Medulla oblongata (tissue), 1 donor: ENCODE data around the gene BTG4.

Experiments
- DNase-seq: peaks from one replicate; pipeline ENCODE4 v3.0.0-alpha.2; 2015; ENCODE audit errors: extremely low spot score

Gene BTG4

DNA sequence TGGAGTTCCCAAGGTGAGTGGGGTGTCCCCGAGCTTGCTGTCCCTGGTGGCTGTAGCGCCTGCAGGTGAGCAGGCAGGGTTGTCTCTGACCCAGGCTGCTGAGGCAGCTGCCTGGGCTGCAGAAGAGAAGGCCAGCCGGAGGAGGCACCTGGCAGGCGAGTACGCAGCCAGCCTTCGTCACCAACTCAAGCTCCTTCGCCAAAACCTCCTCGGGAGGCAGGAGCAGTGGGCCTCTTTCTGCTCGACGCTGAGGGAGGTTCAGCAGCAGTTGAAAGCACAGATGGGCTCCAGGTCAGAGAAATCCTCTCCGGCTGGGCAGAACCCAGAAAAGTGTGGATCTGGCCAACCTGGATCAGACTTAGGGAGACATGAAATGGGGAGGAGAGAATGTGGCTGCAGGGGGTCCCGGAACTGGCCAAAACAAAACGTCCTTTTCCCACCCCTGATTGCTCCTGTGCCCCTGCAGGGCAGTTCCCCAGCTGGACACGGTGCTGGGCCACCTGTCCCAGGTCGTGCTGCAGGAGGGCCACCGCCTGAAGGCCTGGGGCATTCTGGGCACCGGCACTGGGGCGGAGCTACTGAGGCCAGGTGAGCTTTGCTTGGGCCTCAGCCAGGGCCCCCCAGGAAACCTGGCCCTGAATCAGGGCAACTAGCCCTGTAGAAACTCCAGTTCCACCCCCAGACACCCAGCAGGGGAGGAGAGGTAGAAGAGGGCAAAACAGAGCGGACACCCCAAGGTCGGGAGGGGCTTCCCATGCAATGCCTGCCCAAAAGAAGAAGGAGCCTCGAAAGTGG, 56.7 kb downstream of the BTG4 start:
- DNase-seq: no peak

DNA sequence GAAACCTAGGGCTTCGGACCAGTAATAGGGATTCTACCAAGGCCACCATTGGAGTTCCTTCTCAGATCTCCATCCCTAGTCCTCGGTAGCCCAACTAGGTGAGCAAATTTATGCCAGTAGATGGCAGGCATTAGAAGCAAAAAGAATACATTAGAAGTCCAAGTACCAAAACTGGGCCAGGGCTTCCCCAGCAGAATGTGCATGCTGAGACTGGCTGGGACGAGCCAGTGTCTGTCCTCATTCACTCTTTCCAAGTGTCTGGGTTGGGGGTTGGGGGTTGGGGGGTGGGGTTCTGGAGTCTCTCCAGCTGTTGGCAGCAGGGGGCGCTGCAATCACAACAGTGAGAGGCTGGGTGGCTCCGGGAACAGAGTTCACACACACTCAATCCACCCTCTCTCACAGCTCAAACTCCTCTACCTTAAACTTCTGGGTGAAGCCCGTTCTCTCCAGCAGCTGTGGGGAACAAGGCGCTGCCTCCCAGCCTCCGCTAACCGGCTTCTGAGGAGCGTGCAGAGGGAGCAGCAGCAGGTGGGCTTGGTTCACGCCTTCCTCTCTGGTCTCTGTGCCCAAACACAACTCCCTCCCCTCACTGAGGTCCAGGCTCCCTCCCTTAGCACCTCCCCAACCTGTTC, 57.5 kb downstream of the BTG4 start:
- peak; percentile 75 for DNase-seq

DNA sequence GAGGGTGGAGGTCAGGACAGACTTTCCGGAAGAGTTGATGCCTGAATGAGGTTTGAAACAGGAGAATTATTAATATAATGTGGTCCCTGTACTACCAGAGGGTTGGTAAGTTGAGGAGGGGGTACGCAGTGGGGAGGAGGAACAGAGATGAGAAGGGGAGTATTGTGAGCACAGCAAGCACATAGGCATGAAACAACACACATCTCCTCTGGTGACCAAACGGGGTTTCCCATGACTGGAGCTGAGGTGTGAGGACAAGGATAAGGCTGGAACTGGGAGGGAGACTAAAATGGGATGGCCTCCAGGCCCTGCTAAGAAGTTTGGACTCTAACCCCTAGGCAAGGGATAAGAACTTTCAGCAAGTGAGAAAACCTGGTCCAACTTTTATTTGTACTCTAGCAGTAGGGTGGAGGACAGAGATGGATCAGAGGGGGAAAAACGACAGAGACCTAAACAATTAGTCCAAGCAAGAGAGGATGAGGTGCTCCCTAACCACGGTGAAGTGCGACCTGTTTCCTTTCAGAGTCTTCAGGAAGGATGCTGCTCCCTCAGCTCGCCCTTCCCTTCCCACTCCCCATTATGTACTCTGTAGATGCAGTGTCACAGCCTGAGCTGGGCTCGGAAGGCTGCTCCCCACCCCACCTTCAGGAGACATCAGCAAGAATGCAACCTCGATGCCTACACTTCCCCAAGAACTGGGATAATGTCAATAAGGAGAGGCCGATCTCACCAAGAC, 59.2 kb downstream of the BTG4 start:
- no peak for DNase-seq

DNA sequence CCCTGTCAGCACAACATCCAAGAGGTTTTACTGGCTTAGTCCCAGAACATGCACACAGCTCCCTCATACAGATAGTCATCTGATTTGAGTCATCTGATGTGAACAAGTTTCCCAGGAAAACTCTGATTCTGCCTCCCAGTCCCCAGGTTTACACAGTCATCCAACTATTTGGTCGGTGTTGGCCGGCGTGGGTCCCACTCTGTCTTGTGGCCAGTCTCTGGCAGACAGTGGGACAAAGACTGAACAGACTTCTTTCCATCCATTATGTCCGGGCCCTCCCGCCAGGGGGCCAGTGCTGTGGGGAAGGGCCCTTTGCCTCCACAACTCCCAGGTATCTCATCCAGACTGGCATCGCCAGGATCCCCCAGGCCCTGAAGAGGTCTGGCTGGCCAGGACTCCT, 60.0 kb downstream of the BTG4 start:
- DNase-seq: peak; percentile 38

- no peak for DNase-seq
Measured at GRCh38 chr11:111450480-111451320, 61.5 kb downstream of the BTG4 start.

GRCh38 chr11:111449696-111450479, 62.3 kb downstream of the BTG4 start:
- DNase-seq: peak; percentile 86

GRCh38 chr11:111448831-111449557, 63.2 kb downstream of the BTG4 start:
- no peak for DNase-seq

- DNase-seq: no peak
Measured at GRCh38 chr11:111448414-111448813, 63.8 kb downstream of the BTG4 start.

DNA sequence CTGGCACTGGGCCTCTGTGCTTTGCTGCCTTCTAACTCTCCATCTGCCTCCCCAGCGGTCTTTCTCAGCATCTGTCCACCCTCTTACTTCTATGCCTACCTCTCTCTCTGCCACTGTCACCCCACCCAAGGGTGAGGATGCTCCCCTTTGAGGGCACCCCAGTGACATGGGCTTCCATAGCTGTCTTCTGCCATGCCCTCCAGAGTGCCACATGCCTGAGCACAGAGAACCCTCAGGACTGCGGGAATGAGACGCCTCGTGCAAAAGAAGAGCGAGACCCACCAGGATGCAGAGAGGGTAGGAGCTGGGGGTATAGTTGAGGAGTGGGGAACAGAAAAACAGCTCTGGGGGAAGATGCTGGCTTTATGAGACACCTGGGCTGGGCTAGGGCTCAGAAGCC, 64.3 kb downstream of the BTG4 start:
- no peak for DNase-seq

DNA sequence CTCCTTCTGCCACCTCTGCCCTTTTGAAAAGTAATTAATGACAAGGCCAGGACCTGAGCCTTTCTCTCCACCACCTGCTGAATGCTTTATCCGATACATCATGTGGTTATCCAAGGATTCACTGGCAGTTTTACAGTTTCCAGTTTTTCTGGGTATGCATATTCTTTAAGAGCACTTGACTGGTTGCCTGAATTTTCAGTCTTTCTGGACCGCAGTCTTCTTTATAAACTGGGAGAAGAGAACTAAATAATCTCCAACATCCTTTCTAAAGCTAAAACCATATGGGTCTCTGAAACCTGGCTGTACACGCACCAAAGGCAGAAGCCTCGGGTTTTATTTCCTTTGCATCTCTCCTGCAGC, 65.1 kb downstream of the BTG4 start:
- DNase-seq: no peak

DNA sequence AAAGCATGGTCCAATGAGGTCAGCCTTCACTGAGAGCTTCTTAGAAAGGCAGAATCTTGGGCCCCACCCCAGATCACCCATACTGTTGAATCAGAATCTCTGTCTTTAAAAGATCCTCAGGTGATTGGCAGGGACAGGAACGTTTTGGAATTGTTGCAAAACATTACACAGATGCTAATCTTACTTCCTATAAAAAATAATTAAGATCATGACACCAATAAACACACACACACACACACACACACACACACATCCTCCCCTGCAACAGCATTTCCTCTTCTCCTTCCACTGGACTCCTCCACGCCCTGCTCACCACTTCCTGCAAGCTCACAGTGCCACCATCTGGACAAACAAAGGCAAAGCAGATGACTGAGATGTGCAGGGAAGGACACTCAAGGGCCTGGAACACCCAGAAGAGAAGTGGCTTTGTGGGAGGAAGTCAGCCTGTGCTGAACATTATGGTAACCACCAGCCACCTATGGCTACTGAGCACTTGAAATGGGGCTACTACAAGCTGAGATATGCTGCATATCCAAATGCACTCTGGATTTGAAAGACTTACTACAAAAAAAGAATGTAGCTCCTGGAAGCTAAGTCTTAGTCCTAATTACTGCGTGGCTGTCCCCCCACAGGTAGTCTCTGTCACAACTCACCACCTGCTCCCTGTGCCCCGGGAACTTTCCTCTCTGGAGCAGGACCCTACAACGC, 65.6 kb downstream of the BTG4 start:
- DNase-seq: peak; percentile 98

DNA sequence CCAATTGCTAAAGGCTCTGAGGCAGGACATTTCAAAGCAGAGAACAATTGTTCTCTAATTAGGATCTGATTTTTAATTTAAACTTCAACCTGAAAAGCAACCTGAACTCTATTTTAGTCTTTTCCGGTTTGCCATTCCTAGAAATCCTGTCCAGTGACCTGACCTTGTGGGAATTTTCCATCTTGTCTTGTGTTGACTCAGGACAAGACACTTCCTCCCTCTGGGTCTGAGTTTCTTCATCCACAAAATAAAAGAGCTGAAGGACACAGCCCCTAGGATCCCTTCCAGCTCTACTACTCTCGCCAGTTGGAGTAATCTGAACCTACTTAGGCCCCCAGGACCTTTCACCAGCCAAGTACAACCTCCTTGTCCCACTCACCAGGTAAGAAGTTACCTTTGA, 66.6 kb downstream of the BTG4 start:
- DNase-seq: no peak
